ENCODE results near the gene KRR1. TPM values are rescaled to one million over a fixed set of nuclear protein-coding genes. Genes with fewer than 3 reads are reported as not detected.

The KRR1 gene
- total RNA-seq, 1 experiment from 2014 or later = 192 TPM

DNA sequence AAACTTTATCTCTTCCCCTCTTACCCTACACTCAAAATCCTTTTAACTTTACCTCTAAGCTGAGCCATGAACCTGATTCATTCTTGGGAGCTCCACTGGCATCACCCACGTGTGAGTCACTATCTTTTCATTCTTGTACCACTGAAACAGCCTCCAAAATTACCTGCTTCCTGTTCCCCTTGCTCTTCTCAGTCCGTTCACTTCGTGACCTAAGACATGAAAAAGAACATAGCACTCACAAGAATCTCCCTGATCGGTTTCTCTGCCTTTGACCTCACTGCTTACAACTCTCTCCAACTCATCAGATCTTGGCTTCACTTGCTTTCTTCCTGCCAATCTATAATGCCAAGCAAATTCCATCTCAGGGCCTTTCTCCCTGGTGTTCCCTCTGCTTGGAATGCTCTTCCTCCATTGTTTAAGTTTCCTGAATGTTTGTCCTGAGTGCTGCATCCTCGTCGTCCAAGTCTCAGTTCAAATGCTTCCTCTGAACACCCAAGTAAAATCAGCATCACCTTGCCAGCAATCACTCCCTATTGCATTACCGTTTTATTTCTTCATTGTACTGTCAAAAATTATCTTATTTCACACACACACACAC lies 21.7 kb downstream of the KRR1 start:
- TSS peak; percentile 76 for BruUV-seq (replicated peaks)
- peak overlapping the region; percentile 82 for H3K27ac ChIP-seq (ENCODE audit: low read depth, low read length)
- no peak overlapping the region for H2AFZ ChIP-seq (ENCODE audit: low read depth, low read length, poor library complexity, severe bottlenecking)
- H3K36me3 ChIP-seq (ENCODE audit: control insufficient read depth in 1 of 2, insufficient read depth in 2 of 2, low read length in 2 of 2) = no peaks in the 10 kb centered on the region; a peak in 1 of 4 replicates
- POLR2A ChIA-PET = no interaction called here
- H3K4me1 ChIP-seq (ENCODE audit: control insufficient read depth in 1 of 2, insufficient read depth in 2 of 2, low read length in 2 of 2) = peaks cover 27 to 50% of the 10 kb centered on the region in 2 experiments
- no peaks in the 10 kb centered on the region for H3K27me3 ChIP-seq (ENCODE audit: insufficient read depth, low read length)
- TF ChIP-seq YY1 (IDR thresholded peaks at IDR 0.05; ENCODE audit: extremely low read depth, insufficient replicate concordance, low read depth, low read length) (peak; percentile 27), POLR2A (IDR thresholded peaks at IDR 0.05; ENCODE audit: borderline replicate concordance, extremely low read depth, insufficient read depth, insufficient read length) (no peak), ZFX (IDR thresholded peaks at IDR 0.05) (no peak), ZNF274 (IDR thresholded peaks at IDR 0.05; ENCODE audit: low read depth, low read length) (no peak), CBX3 (IDR thresholded peaks at IDR 0.05; ENCODE audit: low read depth) (peak; percentile 86), EGR1 (IDR thresholded peaks at IDR 0.05; ENCODE audit: low read depth) (peak; percentile 62), FOSL1 (IDR thresholded peaks at IDR 0.05; ENCODE audit: low read depth) (peak; percentile 75), CEBPB (IDR thresholded peaks at IDR 0.05; ENCODE audit: low read depth) (0 out of 2 replicates have a peak, but pooled peaks have one; percentile 35), JUND (IDR thresholded peaks at IDR 0.05) (peak; percentile 79), POLR2AphosphoS5 (IDR thresholded peaks at IDR 0.05; ENCODE audit: low read depth, low read length) (peak; percentile 50; the same call in 1 of the 2 replicates), TCF7L2 (IDR thresholded peaks at IDR 0.05; ENCODE audit: borderline replicate concordance, extremely low read depth, insufficient read depth, insufficient read length) (peak; percentile 16), SP1 (IDR thresholded peaks at IDR 0.05; ENCODE audit: low read depth) (peak; percentile 77)
- TF ChIP-seq, protein P1, sequence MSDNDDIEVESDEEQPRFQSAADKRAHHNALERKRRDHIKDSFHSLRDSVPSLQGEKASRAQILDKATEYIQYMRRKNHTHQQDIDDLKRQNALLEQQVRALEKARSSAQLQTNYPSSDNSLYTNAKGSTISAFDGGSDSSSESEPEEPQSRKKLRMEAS (IDR thresholded peaks at IDR 0.05) = peak; percentile 55; the same call in 1 of the 2 replicates
- H4K20me1 ChIP-seq (ENCODE audit: insufficient read depth) = no peaks in the 10 kb centered on the region; the same call in 1 of the 2 replicates
- ATAC-seq (peak; percentile 64), DNase-seq (ENCODE audit: low read depth, low spot score) (peak; percentile 62)
- peak overlapping the region; percentile 19 for H3K9ac ChIP-seq (ENCODE audit: low read length)
- RAD21 ChIA-PET (ENCODE audit: low non-redundant PET in 1 of 2, low total read pairs in 2 of 2, uncharacterized antibody in 2 of 2, unreplicated experiment in 2 of 2) = no interaction called here
- no peaks in the 10 kb centered on the region for H3K9me3 ChIP-seq (ENCODE audit: control insufficient read depth in 1 of 2, insufficient read depth in 1 of 2, low read depth in 1 of 2, low read length in 2 of 2)
- H3K4me3 ChIP-seq (replicated peaks in 1 of 2; ENCODE audit: low read depth in 1 of 2, low read length in 2 of 2) = peak overlapping the region in 1 of 2 experiments; percentile 9; a peak in 1 of 4 replicates
- H3K9me2 ChIP-seq (ENCODE audit: insufficient read depth) = no peaks in the 10 kb centered on the region
- peak overlapping the region; percentile 62 for H3K4me2 ChIP-seq (ENCODE audit: low read length)
- 0 out of 2 replicates have a peak, but pooled peaks cover 2% of the 10 kb centered on the region for H3K79me2 ChIP-seq (ENCODE audit: insufficient read depth, low read length)
- CTCF ChIA-PET = no interaction called here
- intact Hi-C loops (cut with micrococcal nuclease) = loop anchor here (5.0 to 10.0 kb wide), 3 partner anchors 157 to 1098 kb away; partner anchors contain the start of genes CAPS2 and GLIPR1L1

Measured in HCT116 (cell line).